Measurements from ENCODE around the gene COL2A1. TPM values are rescaled to one million over a fixed set of nuclear protein-coding genes. Genes with fewer than 3 reads are reported as not detected.

The COL2A1 gene
- total RNA-seq, 4 donors from 2014 or later, result 0.12 to 0.56 TPM; not detected in 2

GRCh38 chr12:48038085-48038484, 33.8 kb upstream of the COL2A1 start:
- ATAC-seq (ENCODE audit: low FRiP score), result no peak

GRCh38 chr12:48037267-48037915, 33.1 kb upstream of the COL2A1 start:
- no peak for DNase-seq (ENCODE audit: low spot score)
- no peak for ATAC-seq (ENCODE audit: low FRiP score)
- no peak for TF ChIP-seq CTCF (IDR thresholded peaks at IDR 0.05)

More at GRCh38 chr12:48038085-48038484, 33.8 kb upstream of the COL2A1 start:
- no peak for TF ChIP-seq CTCF (IDR thresholded peaks at IDR 0.05)
- DNase-seq (ENCODE audit: low spot score), result no peak

- no peak for ATAC-seq (ENCODE audit: low FRiP score)
- DNase-seq (ENCODE audit: low spot score), result no peak
- no peak for TF ChIP-seq CTCF (IDR thresholded peaks at IDR 0.05)
Observed at GRCh38 chr12:48036818-48037217, 32.5 kb upstream of the COL2A1 start.

- DNase-seq (ENCODE audit: low spot score) (no peak), ATAC-seq (ENCODE audit: low FRiP score) (no peak)
- TF ChIP-seq CTCF (IDR thresholded peaks at IDR 0.05), result no peak
Observed at GRCh38 chr12:48034835-48035805, 30.8 kb upstream of the COL2A1 start.

GRCh38 chr12:48033451-48033850, 29.2 kb upstream of the COL2A1 start:
- TF ChIP-seq CTCF (IDR thresholded peaks at IDR 0.05), result no peak
- ATAC-seq (ENCODE audit: low FRiP score) (no peak), DNase-seq (ENCODE audit: low spot score) (no peak)

- TF ChIP-seq CTCF (IDR thresholded peaks at IDR 0.05), result no peak
- ATAC-seq (ENCODE audit: low FRiP score), result no peak
- no peak for DNase-seq (ENCODE audit: low spot score)
Observed at GRCh38 chr12:48032597-48032996, 28.3 kb upstream of the COL2A1 start.

Measured in omental fat pad (tissue), 4 donors.